ENCODE data around the gene COL25A1. TPM values are rescaled to one million over a fixed set of nuclear protein-coding genes. Genes with fewer than 3 reads are reported as not detected.

COL25A1 gene
- total RNA-seq, 2 experiments from 2014 or later = 0.67 TPM; not detected in 1

GRCh38 chr4:109303140-109303496 lies 660 bp upstream of the COL25A1 start:
- H3K27me3 Mint-ChIP-seq = peaks cover 79% of the 10 kb centered on the region
- DNase-seq (no peak), ATAC-seq (ENCODE audit: low read depth) (no peak)
- no peak overlapping the region for H3K27ac Mint-ChIP-seq
- H3K36me3 Mint-ChIP-seq = no peaks in the 10 kb centered on the region
- H3K4me1 Mint-ChIP-seq = peaks cover 8% of the 10 kb centered on the region
- H3K9me3 Mint-ChIP-seq = no peaks in the 10 kb centered on the region
- peak overlapping the region; percentile 76 for H3K4me3 Mint-ChIP-seq
- POLR2A ChIA-PET = no interaction called here

- Mint-ChIP-seq H3K27me3 (peaks cover 71% of the 10 kb centered on the region), H3K4me1 (peaks cover 8% of the 10 kb centered on the region), H3K36me3 (no peaks in the 10 kb centered on the region), H3K4me3 (peak overlapping the region; percentile 76), H3K9me3 (no peaks in the 10 kb centered on the region), H3K27ac (no peak overlapping the region)
- POLR2A ChIA-PET = no interaction called here
- DNase-seq (peak; percentile 33), ATAC-seq (ENCODE audit: low read depth) (peak; percentile 16)
These were observed 652 bp downstream of the COL25A1 start for GRCh38 chr4:109301651-109302360.

- POLR2A ChIA-PET = no interaction called here
- H3K27me3 Mint-ChIP-seq = peaks cover 68% of the 10 kb centered on the region
- ATAC-seq (ENCODE audit: low read depth) = no peak
- H3K27ac Mint-ChIP-seq = no peak overlapping the region
- H3K4me1 Mint-ChIP-seq = peaks cover 8% of the 10 kb centered on the region
- H3K9me3 Mint-ChIP-seq = no peaks in the 10 kb centered on the region
- DNase-seq = no peak
- no peak overlapping the region for H3K4me3 Mint-ChIP-seq
- no peaks in the 10 kb centered on the region for H3K36me3 Mint-ChIP-seq
These were observed 4.0 kb downstream of the COL25A1 start for GRCh38 chr4:109298279-109299010.

GRCh38 chr4:109296527-109296926 lies 5.9 kb downstream of the COL25A1 start:
- no peaks in the 10 kb centered on the region for H3K9me3 Mint-ChIP-seq
- H3K27me3 Mint-ChIP-seq = peaks cover 57% of the 10 kb centered on the region
- POLR2A ChIA-PET = no interaction called here
- peaks cover under 1% of the 10 kb centered on the region for H3K4me1 Mint-ChIP-seq
- DNase-seq = no peak
- H3K4me3 Mint-ChIP-seq = no peak overlapping the region
- ATAC-seq (ENCODE audit: low read depth) = no peak
- no peaks in the 10 kb centered on the region for H3K36me3 Mint-ChIP-seq
- H3K27ac Mint-ChIP-seq = no peak overlapping the region

GRCh38 chr4:109295081-109295480 lies 7.4 kb downstream of the COL25A1 start:
- H3K27ac Mint-ChIP-seq = no peak overlapping the region
- H3K4me3 Mint-ChIP-seq = no peak overlapping the region
- no peak for ATAC-seq (ENCODE audit: low read depth)
- no peaks in the 10 kb centered on the region for H3K36me3 Mint-ChIP-seq
- H3K27me3 Mint-ChIP-seq = peaks cover 43% of the 10 kb centered on the region
- POLR2A ChIA-PET = no interaction called here
- H3K9me3 Mint-ChIP-seq = no peaks in the 10 kb centered on the region
- no peak for DNase-seq
- no peaks in the 10 kb centered on the region for H3K4me1 Mint-ChIP-seq

- Mint-ChIP-seq H3K27me3 (peaks cover 41% of the 10 kb centered on the region), H3K36me3 (no peaks in the 10 kb centered on the region), H3K9me3 (no peaks in the 10 kb centered on the region), H3K4me1 (no peaks in the 10 kb centered on the region), H3K27ac (no peak overlapping the region), H3K4me3 (no peak overlapping the region)
- POLR2A ChIA-PET = no interaction called here
- DNase-seq (no peak), ATAC-seq (ENCODE audit: low read depth) (no peak)
These were observed 7.9 kb downstream of the COL25A1 start for GRCh38 chr4:109294468-109295020.

- no peak overlapping the region for H3K27ac Mint-ChIP-seq
- DNase-seq (no peak), ATAC-seq (ENCODE audit: low read depth) (no peak)
- POLR2A ChIA-PET = interaction anchor here (0.5 kb wide), 1 partner anchor 87 kb away, joined by 3 read pairs; no protein-coding TSS in a partner anchor
- H3K36me3 Mint-ChIP-seq = no peaks in the 10 kb centered on the region
- no peak overlapping the region for H3K4me3 Mint-ChIP-seq
- H3K27me3 Mint-ChIP-seq = peaks cover 38% of the 10 kb centered on the region
- H3K4me1 Mint-ChIP-seq = no peaks in the 10 kb centered on the region
- no peaks in the 10 kb centered on the region for H3K9me3 Mint-ChIP-seq
These were observed 8.5 kb downstream of the COL25A1 start for GRCh38 chr4:109294006-109294405.

GRCh38 chr4:109291707-109292238 lies 10.7 kb downstream of the COL25A1 start:
- Mint-ChIP-seq H3K4me3 (no peak overlapping the region), H3K27ac (no peak overlapping the region), H3K9me3 (no peaks in the 10 kb centered on the region), H3K27me3 (peaks cover 27% of the 10 kb centered on the region), H3K36me3 (no peaks in the 10 kb centered on the region), H3K4me1 (no peaks in the 10 kb centered on the region)
- POLR2A ChIA-PET = no interaction called here
- DNase-seq = no peak
- ATAC-seq (ENCODE audit: low read depth) = no peak

GRCh38 chr4:109290918-109291317 lies 11.5 kb downstream of the COL25A1 start:
- ATAC-seq (ENCODE audit: low read depth) (no peak), DNase-seq (no peak)
- H3K4me3 Mint-ChIP-seq = no peak overlapping the region
- no peak overlapping the region for H3K27ac Mint-ChIP-seq
- H3K9me3 Mint-ChIP-seq = no peaks in the 10 kb centered on the region
- no peaks in the 10 kb centered on the region for H3K4me1 Mint-ChIP-seq
- H3K27me3 Mint-ChIP-seq = peaks cover 19% of the 10 kb centered on the region
- no peaks in the 10 kb centered on the region for H3K36me3 Mint-ChIP-seq
- POLR2A ChIA-PET = no interaction called here

- Mint-ChIP-seq H3K27ac (no peak overlapping the region), H3K4me3 (no peak overlapping the region), H3K36me3 (no peaks in the 10 kb centered on the region), H3K4me1 (peaks cover 12% of the 10 kb centered on the region), H3K9me3 (no peaks in the 10 kb centered on the region), H3K27me3 (peaks cover 12% of the 10 kb centered on the region)
- no peak for DNase-seq
- ATAC-seq (ENCODE audit: low read depth) = peak; percentile 33
- POLR2A ChIA-PET = no interaction called here
These were observed 23.8 kb downstream of the COL25A1 start for GRCh38 chr4:109278594-109279031.

GRCh38 chr4:109276482-109277095 lies 25.9 kb downstream of the COL25A1 start:
- no peaks in the 10 kb centered on the region for H3K9me3 Mint-ChIP-seq
- peaks cover 5% of the 10 kb centered on the region for H3K27me3 Mint-ChIP-seq
- DNase-seq = no peak
- ATAC-seq (ENCODE audit: low read depth) = peak; percentile 85
- peaks cover 12% of the 10 kb centered on the region for H3K4me1 Mint-ChIP-seq
- no peak overlapping the region for H3K27ac Mint-ChIP-seq
- no peak overlapping the region for H3K4me3 Mint-ChIP-seq
- POLR2A ChIA-PET = no interaction called here
- H3K36me3 Mint-ChIP-seq = no peaks in the 10 kb centered on the region

GRCh38 chr4:109275066-109275745 lies 27.3 kb downstream of the COL25A1 start:
- H3K4me3 Mint-ChIP-seq = no peak overlapping the region
- no peaks in the 10 kb centered on the region for H3K9me3 Mint-ChIP-seq
- POLR2A ChIA-PET = no interaction called here
- no peak overlapping the region for H3K27ac Mint-ChIP-seq
- peaks cover 12% of the 10 kb centered on the region for H3K4me1 Mint-ChIP-seq
- peaks cover 4% of the 10 kb centered on the region for H3K27me3 Mint-ChIP-seq
- ATAC-seq (ENCODE audit: low read depth) (no peak), DNase-seq (no peak)
- H3K36me3 Mint-ChIP-seq = no peaks in the 10 kb centered on the region

- no peak for ATAC-seq (ENCODE audit: low read depth)
- Mint-ChIP-seq H3K9me3 (no peaks in the 10 kb centered on the region), H3K4me1 (no peaks in the 10 kb centered on the region), H3K36me3 (no peaks in the 10 kb centered on the region), H3K27ac (no peak overlapping the region), H3K4me3 (no peak overlapping the region), H3K27me3 (peaks cover 10% of the 10 kb centered on the region)
- POLR2A ChIA-PET = no interaction called here
- DNase-seq = no peak
These were observed 35.6 kb downstream of the COL25A1 start for GRCh38 chr4:109266891-109267290.
